Kidney epithelial cell (primary cell): ENCODE data around the gene FMN1. TPM values are rescaled to one million over a fixed set of nuclear protein-coding genes. Genes with fewer than 3 reads are reported as not detected.
"Not testable (repeated sequence)": the region's sequence is repeated elsewhere in the genome, so short reads cannot be mapped to it uniquely, and the experiment has no call there.

ENCODE experiments used
- DNase-seq: peaks from one replicate; pipeline ENCODE4 v3.0.0-alpha.2; 2010; ENCODE audit warnings: low read depth
- H3K27me3 ChIP-seq: 2 replicates; pipeline ENCODE4 v1.6.0; 2011; ENCODE audit warnings: low read length; ENCODE audit not compliant: control insufficient read depth, insufficient read depth
- H3K36me3 ChIP-seq: 2 replicates; pipeline ENCODE4 v1.5.1; 2011; ENCODE audit warnings: low read length; ENCODE audit not compliant: control insufficient read depth, insufficient read depth
- H3K4me3 ChIP-seq: 2 replicates; pipeline ENCODE4 v1.5.1; 2011; ENCODE audit warnings: low read depth, mild to moderate bottlenecking, control low read depth, low read length
- CTCF ChIP-seq: IDR thresholded peaks from 2 replicates; pipeline ENCODE4 v1.5.1; 2011; ENCODE audit warnings: mild to moderate bottlenecking, moderate library complexity, low read length, control low read depth, inconsistent platforms; ENCODE audit not compliant: insufficient read depth, poor library complexity, severe bottlenecking
- total RNA-seq: library from RNA; depleted of rRNA; stranded (reverse); fragments of >200 nt; gene quantifications from 2 replicates; pipeline ENCODE4 v1.2.3, GENCODE V29; 2015

The FMN1 gene
- total RNA-seq, 1 donor from 2014 or later = 4.5 TPM

GRCh38 chr15:32953533-32953910 lies 241.0 kb downstream of the FMN1 start:
- Histone ChIP-seq H3K4me3 (no peak overlapping the region), H3K36me3 (no peaks in the 10 kb centered on the region), H3K27me3 (no peaks in the 10 kb centered on the region)
- DNase-seq = no peak
- TF ChIP-seq CTCF = no peak

GRCh38 chr15:32952901-32953532 lies 241.5 kb downstream of the FMN1 start:
- no peaks in the 10 kb centered on the region for H3K36me3 ChIP-seq
- H3K27me3 ChIP-seq = no peaks in the 10 kb centered on the region
- no peak for DNase-seq
- no peak overlapping the region for H3K4me3 ChIP-seq
- no peak for TF ChIP-seq CTCF

- DNase-seq = no peak
- no peak for TF ChIP-seq CTCF
- no peaks in the 10 kb centered on the region for H3K36me3 ChIP-seq
- no peak overlapping the region for H3K4me3 ChIP-seq
- no peaks in the 10 kb centered on the region for H3K27me3 ChIP-seq
Observed at GRCh38 chr15:32951736-32952464, 242.6 kb downstream of the FMN1 start.

- not testable (repeated sequence) for H3K4me3 ChIP-seq, H3K36me3 ChIP-seq, H3K27me3 ChIP-seq, DNase-seq
Observed at GRCh38 chr15:32950051-32950450, 244.5 kb downstream of the FMN1 start.

GRCh38 chr15:32946210-32946609 lies 248.3 kb downstream of the FMN1 start:
- Histone ChIP-seq H3K4me3 (no peak overlapping the region), H3K36me3 (no peaks in the 10 kb centered on the region), H3K27me3 (no peaks in the 10 kb centered on the region)
- DNase-seq = no peak
- no peak for TF ChIP-seq CTCF

GRCh38 chr15:32944431-32944830 lies 250.1 kb downstream of the FMN1 start:
- no peak for DNase-seq
- Histone ChIP-seq H3K27me3 (no peaks in the 10 kb centered on the region), H3K4me3 (no peak overlapping the region), H3K36me3 (no peaks in the 10 kb centered on the region)
- no peak for TF ChIP-seq CTCF
